Hepatocyte (in vitro differentiated cells): ENCODE measurements around the gene RIN3.

Experiments
- EZH2 ChIP-seq: fragments of 200-600 bp; sonication (generic); IDR thresholded peaks from 2 replicates; pipeline ENCODE4 v1.6.1; 2016; ENCODE audit warnings: antibody characterized with exemption, mild to moderate bottlenecking, borderline replicate concordance
- TF ChIP-seq, protein P1 (sequence below): fragments of 200-600 bp; sonication (generic); IDR thresholded peaks from 2 replicates; pipeline ENCODE4 v1.5.1; 2016; ENCODE audit warnings: antibody characterized with exemption, mild to moderate bottlenecking; ENCODE audit not compliant: poor library complexity

- TF ChIP-seq, protein P1, sequence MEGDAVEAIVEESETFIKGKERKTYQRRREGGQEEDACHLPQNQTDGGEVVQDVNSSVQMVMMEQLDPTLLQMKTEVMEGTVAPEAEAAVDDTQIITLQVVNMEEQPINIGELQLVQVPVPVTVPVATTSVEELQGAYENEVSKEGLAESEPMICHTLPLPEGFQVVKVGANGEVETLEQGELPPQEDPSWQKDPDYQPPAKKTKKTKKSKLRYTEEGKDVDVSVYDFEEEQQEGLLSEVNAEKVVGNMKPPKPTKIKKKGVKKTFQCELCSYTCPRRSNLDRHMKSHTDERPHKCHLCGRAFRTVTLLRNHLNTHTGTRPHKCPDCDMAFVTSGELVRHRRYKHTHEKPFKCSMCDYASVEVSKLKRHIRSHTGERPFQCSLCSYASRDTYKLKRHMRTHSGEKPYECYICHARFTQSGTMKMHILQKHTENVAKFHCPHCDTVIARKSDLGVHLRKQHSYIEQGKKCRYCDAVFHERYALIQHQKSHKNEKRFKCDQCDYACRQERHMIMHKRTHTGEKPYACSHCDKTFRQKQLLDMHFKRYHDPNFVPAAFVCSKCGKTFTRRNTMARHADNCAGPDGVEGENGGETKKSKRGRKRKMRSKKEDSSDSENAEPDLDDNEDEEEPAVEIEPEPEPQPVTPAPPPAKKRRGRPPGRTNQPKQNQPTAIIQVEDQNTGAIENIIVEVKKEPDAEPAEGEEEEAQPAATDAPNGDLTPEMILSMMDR: no peak
- TF ChIP-seq EZH2: no peak
Measured at GRCh38 chr14:92729634-92730358, 216.2 kb downstream of the RIN3 start.
